Activated CD4-positive, alpha-beta T cell treated with anti-CD3 and anti-CD28 coated beads for 4 hours (primary cell): ENCODE results near the gene MID2.
"Not testable (repeated sequence)": the region's sequence is repeated elsewhere in the genome, so short reads cannot be mapped to it uniquely, and the experiment has no call there.

Source experiments
- DNase-seq, 2 donors: peaks; one replicate each; pipeline ENCODE4 v3.0.0-alpha.2; 2020

MID2 gene

DNA sequence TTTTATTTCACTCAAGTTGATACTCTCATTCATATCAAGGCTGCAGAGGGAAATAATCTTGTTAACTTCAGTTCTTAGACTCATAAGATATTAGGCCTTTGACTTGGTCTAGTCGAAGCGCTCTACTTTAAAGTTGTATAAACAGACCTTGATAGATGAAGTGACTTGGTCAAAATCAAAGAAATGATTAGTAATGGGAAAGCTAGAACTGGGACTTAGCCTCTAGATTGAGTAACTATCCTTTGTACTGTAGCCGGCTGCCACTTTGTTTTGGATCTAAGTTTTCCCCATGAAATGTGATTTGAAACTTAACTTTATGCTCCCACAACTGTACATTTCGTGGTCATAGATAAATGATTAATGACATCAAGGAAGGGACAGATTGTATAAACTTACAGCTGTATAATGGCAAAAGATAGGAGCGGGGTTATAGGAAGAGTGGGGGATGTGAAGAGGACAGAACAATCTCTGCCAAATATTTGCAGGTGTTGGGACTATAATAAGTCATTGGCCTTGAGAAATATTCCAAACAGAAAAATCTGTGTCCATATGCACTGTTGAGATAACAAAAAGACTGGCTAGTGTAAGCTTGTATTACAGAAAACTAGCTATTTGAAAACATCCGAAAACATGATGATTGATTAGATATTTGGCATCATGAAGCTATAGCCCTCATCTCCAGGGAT, 17.2 kb downstream of the MID2 start:
- DNase-seq: no peak

DNA sequence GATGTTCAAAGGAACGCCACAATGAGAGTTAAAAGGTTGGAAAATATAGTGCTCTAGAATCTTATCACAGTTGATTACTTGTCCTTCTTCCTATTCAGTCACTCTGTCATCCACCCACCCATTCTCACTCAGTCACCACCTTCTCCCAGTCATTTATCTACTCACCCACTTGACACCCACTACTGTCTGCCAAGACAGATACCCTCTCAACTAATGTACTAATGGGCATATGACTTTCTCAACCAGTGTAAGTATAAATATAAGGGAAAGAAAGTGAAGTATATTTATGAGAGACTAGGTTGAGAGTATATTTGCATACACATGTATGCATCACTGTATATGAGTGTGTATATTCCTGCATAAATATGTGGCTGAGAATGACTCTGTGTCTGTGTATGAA, 20.0 kb downstream of the MID2 start:
- peak; percentile 3 to 4 for DNase-seq

DNA sequence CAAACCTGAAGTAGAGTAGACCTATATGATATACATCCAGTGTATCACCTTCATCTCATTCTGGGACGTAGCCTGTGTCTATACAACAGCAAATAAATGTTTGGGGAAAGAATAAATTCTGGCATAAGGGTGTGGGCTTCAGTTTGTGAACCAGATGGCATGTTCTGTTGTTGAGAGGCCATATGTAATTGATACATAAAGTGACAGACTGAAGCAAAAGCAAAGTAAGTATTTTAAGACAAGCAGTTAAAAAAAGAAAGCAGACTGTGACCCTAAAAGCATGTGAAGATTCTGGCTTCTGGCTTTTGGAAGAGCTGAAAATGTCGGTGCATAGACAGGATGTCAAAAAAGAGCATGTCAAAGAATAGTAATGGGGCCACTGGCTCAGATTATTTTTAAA, 22.9 kb downstream of the MID2 start:
- DNase-seq: no peak

DNA sequence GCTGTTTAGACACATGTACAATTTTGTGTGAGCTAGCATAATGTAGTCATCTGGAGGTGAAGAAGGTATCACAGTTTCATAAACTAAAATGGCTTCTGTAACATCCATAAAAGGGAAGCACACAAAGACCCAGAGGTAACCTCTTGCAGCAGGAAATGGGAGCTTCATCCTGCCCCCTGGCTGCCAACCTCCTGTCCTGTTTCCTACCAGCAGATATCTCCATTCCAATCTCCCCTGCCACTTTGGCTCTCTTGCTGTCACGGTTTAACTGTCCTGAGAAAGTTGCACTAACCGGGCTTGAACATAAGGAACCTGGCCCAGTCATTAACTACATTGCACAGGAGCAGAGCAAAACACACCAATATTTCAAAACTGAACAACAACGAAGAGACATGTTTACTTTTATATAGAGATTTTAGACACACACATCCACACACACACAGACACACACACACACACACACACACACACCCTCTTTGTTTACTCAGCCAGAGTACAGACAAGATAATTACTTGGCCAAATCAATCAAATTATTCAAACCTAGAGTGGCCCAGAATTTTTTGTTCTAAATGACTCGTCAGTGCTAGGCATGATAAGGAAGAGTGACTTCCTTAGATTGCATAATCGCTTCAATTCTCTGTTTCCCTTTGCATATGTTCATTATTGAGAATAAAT, 24.2 kb downstream of the MID2 start:
- no peak for DNase-seq

- no peak for DNase-seq
These were observed 24.7 kb downstream of the MID2 start for GRCh38 chrX:107850422-107850765.

GRCh38 chrX:107851215-107851614, 25.5 kb downstream of the MID2 start:
- no peak for DNase-seq

GRCh38 chrX:107851665-107852064, 26.0 kb downstream of the MID2 start:
- not testable (repeated sequence) for DNase-seq

- no peak for DNase-seq
These were observed 30.6 kb downstream of the MID2 start for GRCh38 chrX:107856289-107856688.

DNA sequence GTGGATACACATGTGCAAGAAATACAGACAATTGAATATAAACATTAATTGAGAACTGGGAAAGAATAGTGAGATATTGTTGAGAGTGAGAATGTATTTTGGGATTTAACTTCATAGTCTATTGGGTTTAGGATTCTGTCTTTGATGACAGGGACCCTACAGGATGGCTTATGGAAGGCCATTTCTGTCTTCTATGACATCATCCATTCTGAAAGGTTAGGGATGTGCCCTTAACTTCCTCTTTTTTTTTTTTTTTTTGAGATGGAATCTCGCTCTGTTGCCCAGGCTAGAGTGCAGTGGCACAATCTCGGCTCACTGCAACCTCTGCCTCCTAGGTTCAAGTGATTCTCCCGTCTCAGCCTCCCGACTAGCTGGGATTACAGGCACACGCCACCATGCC, 31.4 kb downstream of the MID2 start:
- DNase-seq: not testable (repeated sequence)

DNA sequence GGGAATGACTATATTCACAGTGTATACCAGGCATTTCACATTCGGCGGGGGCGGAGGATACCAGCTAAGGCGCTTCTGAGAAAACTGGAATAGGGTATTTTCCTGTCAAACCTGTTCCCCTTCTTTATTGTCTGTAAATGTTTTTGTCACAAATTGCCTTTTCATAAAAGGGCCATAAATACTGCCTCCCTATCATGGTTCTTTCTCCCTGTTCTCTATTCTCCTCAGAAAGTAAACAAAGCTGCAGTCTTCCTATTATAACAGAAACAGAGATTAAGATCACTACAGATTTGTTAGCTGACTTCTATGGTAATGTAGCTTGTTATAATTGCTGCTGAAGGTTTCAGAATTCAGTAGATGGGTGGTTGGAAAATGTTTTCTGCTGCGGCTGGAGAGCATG, 32.2 kb downstream of the MID2 start:
- DNase-seq: no peak

- DNase-seq: no peak
These were observed 35.4 kb downstream of the MID2 start for GRCh38 chrX:107861056-107861455.

DNA sequence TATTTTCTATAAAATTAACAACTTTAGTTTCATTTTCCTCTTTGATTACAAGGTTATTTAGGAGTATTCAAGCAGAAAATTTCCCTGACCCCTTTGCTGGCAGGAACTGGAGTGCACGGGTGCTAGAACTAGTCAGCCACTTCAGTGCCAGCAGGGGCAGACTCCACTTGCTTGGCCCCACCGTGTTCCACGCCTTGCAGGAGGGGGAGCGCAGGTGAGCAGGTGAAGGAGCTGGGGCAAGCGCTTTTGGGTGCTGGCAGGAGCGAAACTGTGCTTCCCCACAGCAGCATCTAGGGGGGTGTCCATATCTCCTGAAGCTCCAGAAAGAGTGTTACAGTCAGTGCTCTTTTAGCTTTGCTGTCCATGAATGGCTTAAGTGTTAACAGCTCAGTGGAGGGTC, 45.5 kb downstream of the MID2 start:
- no peak for DNase-seq

- no peak for DNase-seq
These were observed 52.4 kb downstream of the MID2 start for GRCh38 chrX:107878106-107878505.

GRCh38 chrX:107880054-107880610, 54.5 kb downstream of the MID2 start:
- DNase-seq: no peak

DNA sequence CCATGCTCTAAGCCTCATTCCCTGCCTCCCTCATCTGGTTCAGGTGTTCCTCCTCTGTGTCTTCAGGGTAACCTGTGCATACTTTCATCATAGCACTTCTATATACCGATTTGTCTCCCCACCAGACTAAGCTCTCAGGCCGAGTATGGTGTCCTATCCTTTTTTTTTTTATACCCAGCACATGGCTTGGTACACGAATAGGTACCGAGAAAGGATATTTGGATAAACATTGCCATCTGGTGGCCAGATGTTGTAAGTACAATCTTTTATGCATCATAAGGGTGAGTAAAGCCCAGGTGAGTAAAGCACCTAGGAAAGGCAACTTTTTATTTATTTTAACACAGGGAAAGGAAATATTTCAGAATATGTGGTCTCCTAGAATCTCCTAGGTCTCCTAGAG, 68.4 kb downstream of the MID2 start:
- peak; percentile 4 to 52 for DNase-seq

DNA sequence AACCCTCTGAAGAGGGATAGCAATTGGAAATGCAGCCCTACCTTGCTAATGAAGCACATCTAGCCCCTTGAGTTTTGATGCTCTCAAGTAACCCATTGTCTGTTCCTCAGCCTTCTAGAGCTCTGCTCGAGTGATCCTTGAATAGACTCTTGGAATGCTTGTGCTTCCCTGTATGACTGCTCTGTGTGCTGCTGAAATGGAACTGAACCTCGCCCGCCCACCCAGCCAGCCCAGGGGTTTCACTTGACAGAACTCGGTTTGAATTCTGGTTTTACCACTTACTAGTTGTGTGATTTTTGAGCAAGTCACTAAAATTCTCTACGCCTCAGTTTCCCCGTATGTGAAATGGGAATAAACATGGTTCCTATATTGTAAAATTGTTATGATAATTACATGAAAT, 77.1 kb downstream of the MID2 start:
- DNase-seq: no peak

DNA sequence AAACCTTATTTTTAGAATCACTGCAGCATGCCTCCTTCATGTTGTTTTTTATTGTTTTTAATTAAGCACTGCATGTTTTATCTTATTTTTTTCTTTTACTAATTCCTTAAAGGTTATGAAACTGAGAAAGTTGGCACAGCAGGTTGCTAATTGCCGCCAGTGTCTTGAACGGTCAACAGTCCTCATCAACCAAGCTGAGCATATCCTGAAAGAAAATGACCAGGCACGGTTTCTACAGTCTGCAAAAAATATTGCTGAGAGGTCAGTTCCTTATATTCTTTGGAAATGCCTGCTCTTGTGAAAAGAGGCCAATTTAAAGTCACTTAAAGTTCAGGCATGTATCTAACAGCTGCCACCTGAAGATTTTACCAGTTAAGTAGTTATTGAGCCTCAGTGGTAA, 79.7 kb downstream of the MID2 start:
- DNase-seq: no peak

- no peak for DNase-seq
These were observed 98.6 kb downstream of the MID2 start for GRCh38 chrX:107924136-107924746.

DNA sequence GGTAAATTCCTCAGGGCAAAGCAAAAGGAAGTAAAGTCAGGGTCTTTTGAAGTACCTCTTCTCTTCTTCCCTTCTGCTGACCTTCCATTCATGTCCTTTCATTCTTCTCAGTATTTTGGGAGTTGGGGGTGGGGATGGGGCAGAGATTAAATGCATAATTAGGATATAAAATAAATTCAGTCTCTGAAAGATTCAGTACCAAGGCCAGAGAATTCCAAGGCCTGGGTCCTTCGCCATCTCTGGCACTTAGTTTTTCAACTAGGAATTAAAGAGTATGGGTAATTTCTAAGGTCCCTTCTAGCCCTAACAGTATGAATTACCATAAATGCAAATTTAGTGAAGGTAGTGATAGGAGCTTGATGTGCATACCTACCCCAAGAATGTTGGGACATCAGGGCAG, 108.6 kb downstream of the MID2 start:
- DNase-seq: no peak

DNA sequence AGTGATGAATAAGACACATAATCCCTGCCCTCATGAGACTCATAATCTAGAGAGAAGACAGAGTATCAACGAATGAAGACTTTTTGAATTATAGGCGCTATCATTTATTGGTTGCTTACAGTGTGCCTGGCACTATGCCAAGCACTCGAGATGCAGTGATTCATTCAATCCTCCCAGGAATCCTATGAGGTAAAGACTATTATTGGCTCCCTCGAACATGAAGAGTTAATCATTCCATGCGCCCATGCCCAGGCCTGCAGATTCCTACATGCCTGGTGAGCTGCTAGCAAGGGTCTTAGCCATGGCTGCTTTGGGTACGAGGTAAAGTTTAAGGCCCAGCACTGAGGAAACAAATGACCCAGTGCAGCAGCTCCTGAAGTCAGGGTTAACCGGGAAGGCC, 109.5 kb downstream of the MID2 start:
- DNase-seq: no peak

DNA sequence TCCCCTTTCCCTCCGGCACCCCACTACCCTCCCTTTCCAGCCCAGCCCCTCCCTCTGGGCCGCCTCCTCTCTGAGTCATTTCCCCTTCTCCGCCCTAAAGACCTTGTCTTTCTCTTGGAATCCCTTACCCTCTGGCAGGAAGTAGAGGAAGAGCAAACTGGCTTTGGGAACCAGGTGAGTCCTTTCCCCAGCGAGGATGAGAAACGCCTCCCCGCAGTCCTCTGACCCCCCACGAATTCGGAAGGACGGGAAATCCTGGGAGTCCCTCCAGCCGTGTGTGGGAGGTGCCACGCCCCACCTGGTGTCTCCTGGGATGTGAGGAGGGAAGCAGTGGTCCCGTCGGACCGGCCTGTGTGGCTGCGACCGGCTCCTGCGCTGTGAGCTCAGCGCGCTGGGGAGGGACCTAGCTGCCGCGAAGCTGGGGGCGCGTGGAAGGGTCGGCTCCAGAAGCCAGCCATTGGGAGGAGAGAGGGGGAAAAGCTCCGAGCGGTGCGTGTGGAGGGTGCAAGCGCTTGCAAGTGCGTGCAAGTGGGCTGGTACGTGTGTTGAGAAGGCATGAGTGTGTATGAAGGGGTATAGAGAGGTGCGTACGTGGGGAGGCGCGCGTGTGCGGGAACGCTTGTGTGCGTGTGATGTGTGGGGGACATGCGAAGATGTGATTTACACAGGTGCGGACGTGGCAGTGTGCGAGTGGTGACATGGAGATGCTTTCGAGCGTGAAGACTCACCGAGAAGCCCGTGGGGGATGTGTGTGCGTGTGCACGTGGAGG, 110.2 kb downstream of the MID2 start:
- no peak for DNase-seq

DNA sequence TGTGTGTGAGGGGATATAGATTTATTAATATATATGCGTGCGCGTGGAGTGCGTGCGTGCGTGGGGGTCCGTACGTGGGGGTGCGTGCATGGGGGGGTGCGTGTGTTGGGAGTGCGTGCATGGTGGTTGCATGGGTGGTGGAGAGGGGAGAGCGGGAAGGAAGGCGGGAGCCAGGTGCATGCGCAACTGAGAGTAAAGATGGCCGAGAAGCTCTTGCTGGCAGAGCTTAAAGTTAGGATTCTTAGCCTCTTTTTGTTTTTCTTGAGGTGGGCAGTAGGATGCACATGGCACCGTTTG, 110.7 kb downstream of the MID2 start:
- DNase-seq: no peak

GRCh38 chrX:107940095-107940494, 114.4 kb downstream of the MID2 start:
- no peak for DNase-seq

- not testable (repeated sequence) for DNase-seq
These were observed 129.7 kb downstream of the MID2 start for GRCh38 chrX:107955337-107955736.
